Naive thymus-derived CD4-positive, alpha-beta T cell (primary cell): Measurements from ENCODE around the gene SERPINA6. TPM values are rescaled to one million over a fixed set of nuclear protein-coding genes. Genes with fewer than 3 reads are reported as not detected.
"Not testable (repeated sequence)": the region's sequence is repeated elsewhere in the genome, so short reads cannot be mapped to it uniquely, and the experiment has no call there.

Source experiments
- ATAC-seq: fragments of 150-1000 bp; cut with Tn5 transposase; 2 replicates; pipeline ENCODE4 v1.10.0; 2021; ENCODE audit warnings: mild to moderate bottlenecking, moderate library complexity
- CTCF ChIA-PET: fragments of 350-600 bp; sonication (Branson Sonifier 250); formaldehyde crosslinking; loops from one replicate; lab custom pipeline; 2021; ENCODE audit warnings: antibody characterized with exemption; lab: Charles Lee
- POLR2A ChIA-PET: fragments of 350-600 bp; sonication (Branson Sonifier 250); formaldehyde crosslinking; loops from one replicate; lab custom pipeline; 2021; ENCODE audit warnings: antibody characterized with exemption, inconsistent platforms; lab: Charles Lee
- DNase-seq, 9 donors: peaks; one replicate each; pipeline versions ENCODE4 v3.0.0 to v3.0.0-alpha.2; 2020 to 2022; ENCODE audit warnings: mixed read lengths in 1 of 9
- H3K27ac ChIP-seq: one replicate; pipeline ENCODE4 v1.7.0; 2013; ENCODE audit warnings: mild to moderate bottlenecking, low read depth, low read length, moderate library complexity
- H3K27me3 ChIP-seq, 2 donors: one replicate each; pipeline ENCODE4 v1.7.0; 2013; ENCODE audit warnings: low read length in 2 of 2, mild to moderate bottlenecking in 2 of 2, moderate library complexity in 2 of 2; ENCODE audit not compliant: control insufficient read depth in 2 of 2, insufficient read depth in 2 of 2
- H3K36me3 ChIP-seq, 3 experiments: 1 replicate in 2 of 3; 2 replicates in 1 of 3; pipeline ENCODE4 v1.7.0; 2013; ENCODE audit warnings: low read length in 3 of 3, mild to moderate bottlenecking in 3 of 3, moderate library complexity in 1 of 3; ENCODE audit not compliant: insufficient read depth in 3 of 3, control insufficient read depth in 2 of 3
- H3K4me1 ChIP-seq, 2 donors: one replicate each; pipeline ENCODE4 v1.7.0; 2013; ENCODE audit warnings: low read length in 2 of 2, mild to moderate bottlenecking in 2 of 2, moderate library complexity in 1 of 2; ENCODE audit not compliant: control insufficient read depth in 2 of 2, insufficient read depth in 2 of 2
- H3K4me3 ChIP-seq: 2 replicates; pipeline ENCODE4 v1.7.0; 2013; ENCODE audit warnings: mild to moderate bottlenecking, low read length
- H3K9me3 ChIP-seq, 3 experiments: 1 replicate in 2 of 3; 2 replicates in 1 of 3; pipeline ENCODE4 v1.7.0; 2013; ENCODE audit warnings: low read length in 3 of 3; ENCODE audit not compliant: control insufficient read depth in 2 of 3
- H3K27ac Mint-ChIP-seq, 9 donors: one replicate each; pipeline ENCODE4 v1.8.0; 2020 to 2022; ENCODE audit warnings: mixed read lengths in 9 of 9, mild to moderate bottlenecking in 8 of 9, moderate library complexity in 5 of 9, inconsistent platforms in 2 of 9
- H3K27me3 Mint-ChIP-seq, 5 donors: one replicate each; pipeline ENCODE4 v1.8.0; 2021 to 2022; ENCODE audit warnings: mixed read lengths in 5 of 5, mild to moderate bottlenecking in 1 of 5
- H3K36me3 Mint-ChIP-seq, 5 donors: one replicate each; pipeline ENCODE4 v1.8.0; 2020 to 2022; ENCODE audit warnings: mixed read lengths in 5 of 5, mild to moderate bottlenecking in 3 of 5, inconsistent platforms in 1 of 5
- H3K4me1 Mint-ChIP-seq, 7 donors: one replicate each; pipeline ENCODE4 v1.8.0; 2020 to 2022; ENCODE audit warnings: mixed read lengths in 7 of 7, mild to moderate bottlenecking in 3 of 7, inconsistent platforms in 1 of 7
- H3K4me3 Mint-ChIP-seq, 10 donors: one replicate each; pipeline ENCODE4 v1.8.0; 2020 to 2022; ENCODE audit warnings: mild to moderate bottlenecking in 10 of 10, mixed read lengths in 10 of 10, moderate library complexity in 6 of 10, inconsistent platforms in 2 of 10
- H3K9me3 Mint-ChIP-seq, 11 donors: one replicate each; pipeline ENCODE4 v1.8.0; 2020 to 2022; ENCODE audit warnings: mixed read lengths in 11 of 11, mild to moderate bottlenecking in 4 of 11, inconsistent platforms in 1 of 11, moderate library complexity in 1 of 11
- intact Hi-C, 2 donors: fragments of 100-400 bp; cut with micrococcal nuclease; formaldehyde crosslinking; loops; one replicate each; pipeline ENCODE4 v1.15.1; 2023
- polyA plus RNA-seq, 2 donors: library from polyadenylated mRNA; unstranded; fragments of 300-500 nt; fragmentation: Illumina TruSeq; gene quantifications; one replicate each; pipeline ENCODE4 v1.2.3, GENCODE V29; 2021
- total RNA-seq, 6 experiments: library from RNA in 5 of 6; stranded (reverse) in 5 of 6; gene quantifications; 1 replicate in 5 of 6; 2 replicates in 1 of 6; pipeline ENCODE4 v1.2.3 and lab custom pipeline; 2021 to 2026

Gene SERPINA6
- total RNA-seq (not detected), polyA plus RNA-seq (not detected), total RNA-seq (lab: John Stamatoyannopoulos, UW) (not detected)

DNA sequence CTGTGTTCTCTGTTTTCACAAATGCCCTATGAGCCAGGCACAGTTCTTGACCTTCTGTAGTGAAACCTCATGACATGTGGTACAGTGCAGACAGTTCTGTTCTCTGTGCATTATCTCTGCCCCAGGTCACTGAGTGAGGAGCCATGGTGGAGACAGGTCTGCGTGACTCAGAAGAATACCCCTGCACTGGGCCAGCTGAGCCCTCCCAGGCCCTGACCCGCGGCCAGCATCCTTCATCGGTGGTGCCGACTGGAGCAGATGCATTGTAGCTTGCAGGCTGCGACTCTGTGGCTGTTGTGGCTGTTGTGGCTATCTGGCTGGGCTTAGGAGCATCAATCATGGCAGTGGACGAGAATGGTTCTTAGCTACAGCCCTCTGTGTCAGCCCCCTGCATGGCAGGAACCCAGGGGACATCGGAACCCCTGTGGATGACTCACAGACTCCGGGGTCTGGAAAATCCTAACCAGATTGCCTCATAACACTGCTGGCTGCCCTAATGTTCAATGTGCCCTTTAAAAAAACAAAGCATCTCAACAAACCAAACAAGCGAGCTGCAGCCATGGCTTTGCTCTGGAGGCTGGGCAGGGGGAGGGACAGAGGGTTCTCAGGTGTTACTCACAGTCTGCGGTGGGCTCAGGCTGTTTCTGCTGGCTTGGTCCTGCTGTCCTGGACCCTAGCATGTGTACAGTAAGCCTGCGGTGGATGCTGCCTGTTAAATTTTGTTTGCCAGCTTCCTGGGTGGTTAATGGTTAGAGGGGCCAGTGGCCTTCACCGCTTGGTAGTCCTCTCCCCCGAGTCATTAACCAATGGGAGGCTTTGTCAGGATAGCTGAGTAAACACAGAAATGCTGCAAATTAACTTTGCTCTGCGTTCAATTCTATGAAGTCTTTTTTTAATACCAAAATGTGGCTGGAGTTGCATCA, at the start of gene SERPINA6:
SERPINA6 (minus strand) TSS at position 689 of the 923 bp plus-strand sequence. CDS start 8,688 bp downstream, outside the sequence.
- Histone ChIP-seq H3K9me3 (no peaks in the 10 kb centered on the region), H3K36me3 (no peaks in the 10 kb centered on the region), H3K4me3 (no peak within 1 kb of the TSS), H3K4me1 (no peaks in the 10 kb centered on the region), H3K27me3 (no peaks in the 10 kb centered on the region), H3K27ac (no peak within 1 kb of the TSS)
- ChIA-PET CTCF (no interaction called here), POLR2A (no interaction called here)
- ATAC-seq (no peak), DNase-seq (no peak)
- intact Hi-C loops = no loop called here
- no peak within 1 kb of the TSS for H3K4me3 Mint-ChIP-seq
- H3K9me3 Mint-ChIP-seq = peaks cover 0 to 6% (median 0%) of the 10 kb centered on the region in 11 donors
- peaks cover 7 to 22% (median 10%) of the 10 kb centered on the region in 5 donors for H3K27me3 Mint-ChIP-seq
- no peak within 1 kb of the TSS for H3K27ac Mint-ChIP-seq
- H3K36me3 Mint-ChIP-seq = no peaks in the 10 kb centered on the region
- no peaks in the 10 kb centered on the region for H3K4me1 Mint-ChIP-seq

- intact Hi-C loops = no loop called here
- no peak for DNase-seq
- Histone ChIP-seq H3K9me3 (no peaks in the 10 kb centered on the region), H3K4me1 (no peaks in the 10 kb centered on the region), H3K4me3 (no peak overlapping the region), H3K36me3 (no peaks in the 10 kb centered on the region), H3K27ac (no peak overlapping the region), H3K27me3 (no peaks in the 10 kb centered on the region)
- Mint-ChIP-seq H3K36me3 (no peaks in the 10 kb centered on the region), H3K27me3 (peaks cover 0 to 11% (median 4%) of the 10 kb centered on the region in 5 donors), H3K27ac (no peak overlapping the region), H3K4me1 (no peaks in the 10 kb centered on the region), H3K4me3 (no peak overlapping the region), H3K9me3 (no peaks in the 10 kb centered on the region)
- ATAC-seq = no peak
- POLR2A ChIA-PET = no interaction called here
- CTCF ChIA-PET = no interaction called here
These were observed 49.0 kb upstream of the SERPINA6 start for GRCh38 chr14:94372021-94372605.

DNA sequence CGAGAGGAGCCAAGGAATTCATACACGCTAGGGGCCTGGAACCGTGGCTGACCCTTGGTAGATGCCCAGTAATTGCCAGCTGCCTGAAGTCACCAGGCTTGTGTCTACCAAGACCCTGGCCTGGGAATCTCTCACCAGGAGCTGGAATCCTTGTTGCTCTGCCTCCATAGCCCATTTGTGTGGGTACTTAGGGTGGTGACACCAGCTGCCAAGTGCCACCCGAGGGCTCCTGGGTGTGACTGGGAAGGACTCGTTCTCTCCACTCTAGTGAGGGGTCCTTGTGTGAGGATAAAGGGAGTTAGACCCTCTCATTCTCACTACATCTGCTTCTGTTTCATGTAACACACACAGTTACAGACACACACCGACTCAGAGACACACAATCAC, 47.4 kb upstream of the SERPINA6 start:
- no peak for ATAC-seq
- Histone ChIP-seq H3K27ac (no peak overlapping the region), H3K9me3 (no peaks in the 10 kb centered on the region), H3K4me3 (no peak overlapping the region), H3K36me3 (no peaks in the 10 kb centered on the region), H3K27me3 (no peaks in the 10 kb centered on the region), H3K4me1 (no peaks in the 10 kb centered on the region)
- ChIA-PET POLR2A (no interaction called here), CTCF (no interaction called here)
- peaks cover 0 to 11% (median 4%) of the 10 kb centered on the region in 5 donors for H3K27me3 Mint-ChIP-seq
- intact Hi-C loops = no loop called here
- H3K27ac Mint-ChIP-seq = no peak overlapping the region
- no peak for DNase-seq
- no peaks in the 10 kb centered on the region for H3K9me3 Mint-ChIP-seq
- no peak overlapping the region for H3K4me3 Mint-ChIP-seq
- H3K4me1 Mint-ChIP-seq = no peaks in the 10 kb centered on the region
- H3K36me3 Mint-ChIP-seq = no peaks in the 10 kb centered on the region

DNA sequence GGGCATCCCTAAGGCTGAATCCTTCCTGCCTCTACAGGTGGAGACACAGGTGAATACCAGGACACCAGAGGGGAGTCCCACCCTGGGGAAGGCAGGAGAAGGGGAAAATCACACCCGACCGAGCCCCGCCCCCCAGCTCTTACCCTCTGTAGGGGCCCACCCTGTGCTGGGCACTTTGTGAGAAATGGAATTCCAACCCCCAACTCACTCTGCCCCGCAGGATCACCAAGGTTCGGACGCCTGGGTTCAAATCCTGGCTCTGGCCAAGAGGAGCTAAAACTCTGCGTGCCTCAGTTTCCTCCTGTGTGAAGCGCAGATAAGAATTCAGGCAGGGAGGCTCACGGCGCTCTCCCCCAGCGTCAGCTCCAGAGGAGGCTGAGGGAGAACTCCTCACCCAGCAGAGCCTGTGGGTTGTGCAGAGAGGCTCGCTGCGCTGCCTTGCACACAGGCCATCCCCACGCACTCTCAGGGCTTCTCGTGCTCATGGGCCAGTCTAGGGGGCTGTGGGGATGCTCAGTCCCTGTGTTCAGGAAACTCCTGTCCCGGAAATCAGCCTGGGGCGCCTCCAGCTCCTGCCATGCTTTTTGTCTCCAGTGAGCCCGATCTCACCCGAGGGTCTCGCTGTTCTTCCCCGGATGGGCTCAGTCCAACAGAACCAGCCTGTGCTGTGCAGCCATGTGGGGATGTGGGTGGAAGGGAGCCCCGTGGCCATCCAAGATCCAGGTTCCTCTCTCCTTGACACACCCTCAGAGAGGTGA, 46.8 kb upstream of the SERPINA6 start:
- H3K4me1 ChIP-seq, H3K27me3 ChIP-seq, CTCF ChIA-PET, DNase-seq, intact Hi-C loops, H3K36me3 ChIP-seq, POLR2A ChIA-PET, H3K9me3 Mint-ChIP-seq, H3K4me3 ChIP-seq, H3K4me3 Mint-ChIP-seq, ATAC-seq, H3K9me3 ChIP-seq, H3K36me3 Mint-ChIP-seq, H3K27ac ChIP-seq, H3K27ac Mint-ChIP-seq, H3K4me1 Mint-ChIP-seq: not testable (repeated sequence)
- H3K27me3 Mint-ChIP-seq = peaks cover 0 to 11% (median 4%) of the 10 kb centered on the region in 5 donors

DNA sequence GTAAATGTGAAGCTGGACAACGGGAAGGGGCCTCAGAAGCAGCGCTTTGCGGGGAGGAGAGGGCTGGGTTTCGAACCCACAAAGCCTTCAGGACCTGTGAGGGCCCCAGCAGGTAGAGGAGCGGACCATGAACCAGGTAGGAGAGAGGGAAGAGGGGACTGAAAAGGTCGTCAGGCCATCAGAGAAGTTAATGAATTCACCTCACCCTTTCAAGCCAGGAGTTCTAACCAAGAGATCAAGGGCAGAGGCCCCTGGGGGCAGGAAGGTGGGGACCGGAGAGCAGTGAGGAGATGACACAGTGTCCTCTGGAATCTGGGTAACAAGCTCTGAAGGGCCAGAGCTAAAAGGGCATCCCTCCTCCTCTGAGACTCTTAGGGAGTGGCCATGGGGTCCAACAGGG, 45.8 kb upstream of the SERPINA6 start:
- ATAC-seq = no peak
- no peaks in the 10 kb centered on the region for H3K36me3 Mint-ChIP-seq
- no peaks in the 10 kb centered on the region for H3K9me3 Mint-ChIP-seq
- no peak for DNase-seq
- peaks cover 0 to 9% (median 4%) of the 10 kb centered on the region in 5 donors for H3K27me3 Mint-ChIP-seq
- Histone ChIP-seq H3K27me3 (no peaks in the 10 kb centered on the region), H3K4me3 (no peak overlapping the region), H3K27ac (no peak overlapping the region), H3K9me3 (no peaks in the 10 kb centered on the region), H3K36me3 (no peaks in the 10 kb centered on the region), H3K4me1 (no peaks in the 10 kb centered on the region)
- intact Hi-C loops = no loop called here
- H3K4me3 Mint-ChIP-seq = no peak overlapping the region
- H3K27ac Mint-ChIP-seq = no peak overlapping the region
- POLR2A ChIA-PET = no interaction called here
- CTCF ChIA-PET = no interaction called here
- no peaks in the 10 kb centered on the region for H3K4me1 Mint-ChIP-seq

- Mint-ChIP-seq H3K4me1 (no peaks in the 10 kb centered on the region), H3K27ac (no peak overlapping the region), H3K4me3 (no peak overlapping the region), H3K27me3 (peaks cover 0 to 7% (median 4%) of the 10 kb centered on the region in 5 donors), H3K36me3 (no peaks in the 10 kb centered on the region), H3K9me3 (no peaks in the 10 kb centered on the region)
- no peak overlapping the region for H3K4me3 ChIP-seq
- H3K9me3 ChIP-seq = no peaks in the 10 kb centered on the region
- DNase-seq (no peak), ATAC-seq (no peak)
- no peaks in the 10 kb centered on the region for H3K36me3 ChIP-seq
- H3K27me3 ChIP-seq = no peaks in the 10 kb centered on the region
- CTCF ChIA-PET = no interaction called here
- POLR2A ChIA-PET = no interaction called here
- intact Hi-C loops = no loop called here
- no peak overlapping the region for H3K27ac ChIP-seq
- no peaks in the 10 kb centered on the region for H3K4me1 ChIP-seq
These were observed 45.1 kb upstream of the SERPINA6 start for GRCh38 chr14:94368243-94368590.
